K562 (cell line): Measurements from ENCODE around the gene EIF4G1. TPM values are rescaled to one million over a fixed set of nuclear protein-coding genes. Genes with fewer than 3 reads are reported as not detected.
A peak's percentile ranks its signal among the peaks of the same experiment; 100 is the strongest.

ENCODE experiments used
- MAFF ChIP-seq: IDR thresholded peaks from 2 replicates; pipeline ENCODE4 v1.6.1; 2012; ENCODE audit warnings: low read length, improper control_type of control experiment
- MCM3 ChIP-seq: fragments of 450-650 bp; IDR thresholded peaks from 2 replicates; pipeline ENCODE4 v1.6.1; 2016
- POLR3A ChIP-seq: IDR thresholded peaks from 2 replicates; pipeline ENCODE4 v1.6.1; 2011; ENCODE audit warnings: borderline replicate concordance, mild to moderate bottlenecking, moderate library complexity; ENCODE audit not compliant: insufficient read length, insufficient read depth; ENCODE audit errors: extremely low read depth
- SMC3 ChIP-seq: conservative IDR thresholded peaks from 2 replicates; pipeline ENCODE4 v1.6.1; 2011; ENCODE audit warnings: low read depth, low read length, improper control_type of control experiment; ENCODE audit not compliant: insufficient read depth
- TAL1 ChIP-seq: fragments of 450-650 bp; IDR thresholded peaks from 2 replicates; pipeline ENCODE4 v1.6.1; 2016; ENCODE audit warnings: mild to moderate bottlenecking
- WHSC1 ChIP-seq: IDR thresholded peaks from one replicate; pipeline ENCODE4 v1.6.1; 2012; ENCODE audit warnings: low read length, control low read depth, inconsistent platforms
- ZNF695 ChIP-seq: fragments of 450-650 bp; formaldehyde crosslinking; IDR thresholded peaks from 2 replicates; pipeline ENCODE4 v1.4.0; 2020; ENCODE audit warnings: mild to moderate bottlenecking, moderate library complexity
- polyA plus RNA-seq, 8 experiments: library from polyadenylated mRNA; depleted of rRNA in 4 of 8; stranded (reverse) in 5 of 8; unstranded in 3 of 8; fragments of >200 nt; fragmentation: Nextera tagmentation in 2 of 8; fragmentation: Illumina TruSeq in 1 of 8; extraction: Ambion mirVana in 2 of 8; extraction: Trizol in 1 of 8; gene quantifications; 2 replicates each; pipeline versions ENCODE4 v1.2.1 to v1.2.3, GENCODE V29; 2011 to 2014; ENCODE audit warnings: inconsistent platforms in 1 of 8, missing spikeins in 1 of 8
- total RNA-seq, 7 experiments: library from RNA; depleted of rRNA in 6 of 7; stranded (reverse); fragments of >200 nt in 6 of 7; fragmentation: Illumina TruSeq in 2 of 7; extraction: Trizol in 2 of 7; gene quantifications; 2 replicates each; pipeline versions ENCODE4 v1.2.1 to v1.2.3, GENCODE V29; 2011 to 2021; ENCODE audit warnings: low replicate concordance in 1 of 7
- TF ChIP-seq, protein P1 (sequence below): sonication (generic); formaldehyde crosslinking; IDR thresholded peaks from 2 replicates; pipeline ENCODE4 v1.8.1; 2023; ENCODE audit warnings: mild to moderate bottlenecking, missing genetic modification reagents
- TF ChIP-seq, protein P2 (sequence below): fragments of 450-650 bp; formaldehyde crosslinking; IDR thresholded peaks from 2 replicates; pipeline ENCODE4 v1.4.0; 2020; ENCODE audit warnings: mild to moderate bottlenecking, moderate library complexity
- TF ChIP-seq, protein P3 (sequence below), 2 experiments: fragments of 450-650 bp; formaldehyde crosslinking in 1 of 2; IDR thresholded peaks; 2 replicates each; pipeline versions ENCODE4 v1.4.0 to v1.6.1; 2014 to 2020; ENCODE audit warnings: mild to moderate bottlenecking in 2 of 2, borderline replicate concordance in 1 of 2, low read depth in 1 of 2
- TF ChIP-seq, protein P4 (sequence below): fragments of 250-450 bp; sonication (Bioruptor Pico); IDR thresholded peaks from 2 replicates; pipeline ENCODE4 v1.4.0; 2020; ENCODE audit warnings: mild to moderate bottlenecking
- TF ChIP-seq, protein P5 (sequence below): fragments of 250-450 bp; sonication (Bioruptor Pico); IDR thresholded peaks from 2 replicates; pipeline ENCODE4 v1.9.0; 2021; ENCODE audit warnings: mild to moderate bottlenecking

The EIF4G1 gene
- total and polyA plus RNA-seq, 9 of the 15 experiments (the other 6 are each of a cell fraction or from before 2014, with no cell fraction given): 4.6 to 505 (median 155) TPM

DNA sequence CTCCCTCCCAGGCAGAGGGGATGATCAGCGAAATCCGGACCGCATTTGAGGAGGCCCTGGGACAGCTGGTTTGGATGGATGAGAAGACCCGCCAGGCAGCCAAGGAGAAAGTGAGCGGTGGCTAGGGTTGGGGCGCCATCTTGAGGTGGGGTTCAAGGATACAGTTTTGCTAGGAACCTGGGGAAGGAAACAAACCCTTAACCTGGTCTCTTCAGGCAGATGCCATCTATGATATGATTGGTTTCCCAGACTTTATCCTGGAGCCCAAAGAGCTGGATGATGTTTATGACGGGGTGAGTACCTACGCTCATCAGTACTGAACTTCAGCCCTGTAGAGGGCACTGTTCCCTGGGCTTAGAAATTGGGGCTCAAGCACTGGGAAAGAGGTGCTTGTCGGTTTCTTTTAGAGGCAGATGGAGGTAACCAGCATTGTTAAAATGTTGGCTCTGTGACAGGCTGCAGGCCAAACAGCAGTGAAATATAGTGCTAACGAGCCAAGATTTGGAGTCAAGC, 24.9 kb upstream of the EIF4G1 start (continued):
- TF ChIP-seq, protein P1, sequence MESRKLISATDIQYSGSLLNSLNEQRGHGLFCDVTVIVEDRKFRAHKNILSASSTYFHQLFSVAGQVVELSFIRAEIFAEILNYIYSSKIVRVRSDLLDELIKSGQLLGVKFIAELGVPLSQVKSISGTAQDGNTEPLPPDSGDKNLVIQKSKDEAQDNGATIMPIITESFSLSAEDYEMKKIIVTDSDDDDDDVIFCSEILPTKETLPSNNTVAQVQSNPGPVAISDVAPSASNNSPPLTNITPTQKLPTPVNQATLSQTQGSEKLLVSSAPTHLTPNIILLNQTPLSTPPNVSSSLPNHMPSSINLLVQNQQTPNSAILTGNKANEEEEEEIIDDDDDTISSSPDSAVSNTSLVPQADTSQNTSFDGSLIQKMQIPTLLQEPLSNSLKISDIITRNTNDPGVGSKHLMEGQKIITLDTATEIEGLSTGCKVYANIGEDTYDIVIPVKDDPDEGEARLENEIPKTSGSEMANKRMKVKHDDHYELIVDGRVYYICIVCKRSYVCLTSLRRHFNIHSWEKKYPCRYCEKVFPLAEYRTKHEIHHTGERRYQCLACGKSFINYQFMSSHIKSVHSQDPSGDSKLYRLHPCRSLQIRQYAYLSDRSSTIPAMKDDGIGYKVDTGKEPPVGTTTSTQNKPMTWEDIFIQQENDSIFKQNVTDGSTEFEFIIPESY (CRISPR knock-in tag): peak; percentile 26; the same call in 1 of the 2 replicates
- TF ChIP-seq SMC3: peak; percentile 72
- TF ChIP-seq POLR3A: no peak
- TF ChIP-seq MCM3: no peak
- no peak for TF ChIP-seq WHSC1
- TF ChIP-seq, protein P2, sequence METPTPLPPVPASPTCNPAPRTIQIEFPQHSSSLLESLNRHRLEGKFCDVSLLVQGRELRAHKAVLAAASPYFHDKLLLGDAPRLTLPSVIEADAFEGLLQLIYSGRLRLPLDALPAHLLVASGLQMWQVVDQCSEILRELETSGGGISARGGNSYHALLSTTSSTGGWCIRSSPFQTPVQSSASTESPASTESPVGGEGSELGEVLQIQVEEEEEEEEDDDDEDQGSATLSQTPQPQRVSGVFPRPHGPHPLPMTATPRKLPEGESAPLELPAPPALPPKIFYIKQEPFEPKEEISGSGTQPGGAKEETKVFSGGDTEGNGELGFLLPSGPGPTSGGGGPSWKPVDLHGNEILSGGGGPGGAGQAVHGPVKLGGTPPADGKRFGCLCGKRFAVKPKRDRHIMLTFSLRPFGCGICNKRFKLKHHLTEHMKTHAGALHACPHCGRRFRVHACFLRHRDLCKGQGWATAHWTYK: no peak
- TF ChIP-seq MAFF: no peak
- TF ChIP-seq, protein P3, sequence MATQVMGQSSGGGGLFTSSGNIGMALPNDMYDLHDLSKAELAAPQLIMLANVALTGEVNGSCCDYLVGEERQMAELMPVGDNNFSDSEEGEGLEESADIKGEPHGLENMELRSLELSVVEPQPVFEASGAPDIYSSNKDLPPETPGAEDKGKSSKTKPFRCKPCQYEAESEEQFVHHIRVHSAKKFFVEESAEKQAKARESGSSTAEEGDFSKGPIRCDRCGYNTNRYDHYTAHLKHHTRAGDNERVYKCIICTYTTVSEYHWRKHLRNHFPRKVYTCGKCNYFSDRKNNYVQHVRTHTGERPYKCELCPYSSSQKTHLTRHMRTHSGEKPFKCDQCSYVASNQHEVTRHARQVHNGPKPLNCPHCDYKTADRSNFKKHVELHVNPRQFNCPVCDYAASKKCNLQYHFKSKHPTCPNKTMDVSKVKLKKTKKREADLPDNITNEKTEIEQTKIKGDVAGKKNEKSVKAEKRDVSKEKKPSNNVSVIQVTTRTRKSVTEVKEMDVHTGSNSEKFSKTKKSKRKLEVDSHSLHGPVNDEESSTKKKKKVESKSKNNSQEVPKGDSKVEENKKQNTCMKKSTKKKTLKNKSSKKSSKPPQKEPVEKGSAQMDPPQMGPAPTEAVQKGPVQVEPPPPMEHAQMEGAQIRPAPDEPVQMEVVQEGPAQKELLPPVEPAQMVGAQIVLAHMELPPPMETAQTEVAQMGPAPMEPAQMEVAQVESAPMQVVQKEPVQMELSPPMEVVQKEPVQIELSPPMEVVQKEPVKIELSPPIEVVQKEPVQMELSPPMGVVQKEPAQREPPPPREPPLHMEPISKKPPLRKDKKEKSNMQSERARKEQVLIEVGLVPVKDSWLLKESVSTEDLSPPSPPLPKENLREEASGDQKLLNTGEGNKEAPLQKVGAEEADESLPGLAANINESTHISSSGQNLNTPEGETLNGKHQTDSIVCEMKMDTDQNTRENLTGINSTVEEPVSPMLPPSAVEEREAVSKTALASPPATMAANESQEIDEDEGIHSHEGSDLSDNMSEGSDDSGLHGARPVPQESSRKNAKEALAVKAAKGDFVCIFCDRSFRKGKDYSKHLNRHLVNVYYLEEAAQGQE (IDR thresholded peaks at IDR 0.05; ENCODE audit: borderline replicate concordance): peak; percentile 64; the same call in 1 of the 2 replicates
- TF ChIP-seq, protein P3 (CRISPR knock-in tag; IDR thresholded peaks at IDR 0.05; ENCODE audit: low read depth): no peak
- TF ChIP-seq TAL1: no peak
- TF ChIP-seq ZNF695 (CRISPR knock-in tag): no peak
- TF ChIP-seq, protein P4, sequence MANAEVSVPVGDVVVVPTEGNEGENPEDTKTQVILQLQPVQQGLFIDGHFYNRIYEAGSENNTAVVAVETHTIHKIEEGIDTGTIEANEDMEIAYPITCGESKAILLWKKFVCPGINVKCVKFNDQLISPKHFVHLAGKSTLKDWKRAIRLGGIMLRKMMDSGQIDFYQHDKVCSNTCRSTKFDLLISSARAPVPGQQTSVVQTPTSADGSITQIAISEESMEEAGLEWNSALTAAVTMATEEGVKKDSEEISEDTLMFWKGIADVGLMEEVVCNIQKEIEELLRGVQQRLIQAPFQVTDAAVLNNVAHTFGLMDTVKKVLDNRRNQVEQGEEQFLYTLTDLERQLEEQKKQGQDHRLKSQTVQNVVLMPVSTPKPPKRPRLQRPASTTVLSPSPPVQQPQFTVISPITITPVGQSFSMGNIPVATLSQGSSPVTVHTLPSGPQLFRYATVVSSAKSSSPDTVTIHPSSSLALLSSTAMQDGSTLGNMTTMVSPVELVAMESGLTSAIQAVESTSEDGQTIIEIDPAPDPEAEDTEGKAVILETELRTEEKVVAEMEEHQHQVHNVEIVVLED: no peak
- TF ChIP-seq, protein P5, sequence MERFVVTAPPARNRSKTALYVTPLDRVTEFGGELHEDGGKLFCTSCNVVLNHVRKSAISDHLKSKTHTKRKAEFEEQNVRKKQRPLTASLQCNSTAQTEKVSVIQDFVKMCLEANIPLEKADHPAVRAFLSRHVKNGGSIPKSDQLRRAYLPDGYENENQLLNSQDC: no peak
